ENCODE results near the gene MRPL33. TPM values are rescaled to one million over a fixed set of nuclear protein-coding genes. Genes with fewer than 3 reads are reported as not detected.

MRPL33 gene
- total and polyA plus RNA-seq, 2 of the 13 experiments (the other 11 are each of a cell fraction or from before 2014, with no cell fraction given) = 69.7 to 218 TPM

GRCh38 chr2:27724905-27725701 lies 46.4 kb upstream of the MRPL33 start (continued):
- TF ChIP-seq PBX2 (CRISPR knock-in tag; IDR thresholded peaks at IDR 0.05) (no peak), KDM5B (CRISPR knock-in tag; IDR thresholded peaks at IDR 0.05; ENCODE audit: borderline replicate concordance) (peak; percentile 24; the same call in 1 of the 2 replicates), TERF1 (CRISPR knock-in tag; IDR thresholded peaks at IDR 0.05) (no peak), RFXAP (CRISPR knock-in tag; IDR thresholded peaks at IDR 0.05; ENCODE audit: borderline replicate concordance) (no peak), XRCC5 (optimal IDR thresholded peaks at IDR 0.05; ENCODE audit: low read length) (peak; percentile 47), SNAPC5 (CRISPR knock-in tag; IDR thresholded peaks at IDR 0.05; ENCODE audit: borderline replicate concordance) (no peak), NFE2L1 (CRISPR knock-in tag; IDR thresholded peaks at IDR 0.05; ENCODE audit: borderline replicate concordance) (no peak), ZNF773 (CRISPR knock-in tag; IDR thresholded peaks at IDR 0.05; ENCODE audit: borderline replicate concordance) (no peak), TGIF2 (CRISPR knock-in tag; IDR thresholded peaks at IDR 0.05) (no peak), ZNF280B (CRISPR knock-in tag; IDR thresholded peaks at IDR 0.05; ENCODE audit: borderline replicate concordance) (no peak)
- TF ChIP-seq, protein P1, sequence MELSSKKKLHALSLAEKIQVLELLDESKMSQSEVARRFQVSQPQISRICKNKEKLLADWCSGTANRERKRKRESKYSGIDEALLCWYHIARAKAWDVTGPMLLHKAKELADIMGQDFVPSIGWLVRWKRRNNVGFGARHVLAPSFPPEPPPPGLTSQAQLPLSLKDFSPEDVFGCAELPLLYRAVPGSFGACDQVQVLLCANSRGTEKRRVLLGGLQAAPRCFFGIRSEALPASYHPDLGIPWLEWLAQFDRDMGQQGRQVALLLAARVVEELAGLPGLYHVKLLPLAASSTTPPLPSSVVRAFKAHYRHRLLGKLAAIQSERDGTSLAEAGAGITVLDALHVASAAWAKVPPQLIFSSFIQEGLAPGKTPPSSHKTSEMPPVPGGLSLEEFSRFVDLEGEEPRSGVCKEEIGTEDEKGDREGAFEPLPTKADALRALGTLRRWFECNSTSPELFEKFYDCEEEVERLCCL (CRISPR knock-in tag; IDR thresholded peaks at IDR 0.05; ENCODE audit: borderline replicate concordance) = no peak
- TF ChIP-seq, protein P2, sequence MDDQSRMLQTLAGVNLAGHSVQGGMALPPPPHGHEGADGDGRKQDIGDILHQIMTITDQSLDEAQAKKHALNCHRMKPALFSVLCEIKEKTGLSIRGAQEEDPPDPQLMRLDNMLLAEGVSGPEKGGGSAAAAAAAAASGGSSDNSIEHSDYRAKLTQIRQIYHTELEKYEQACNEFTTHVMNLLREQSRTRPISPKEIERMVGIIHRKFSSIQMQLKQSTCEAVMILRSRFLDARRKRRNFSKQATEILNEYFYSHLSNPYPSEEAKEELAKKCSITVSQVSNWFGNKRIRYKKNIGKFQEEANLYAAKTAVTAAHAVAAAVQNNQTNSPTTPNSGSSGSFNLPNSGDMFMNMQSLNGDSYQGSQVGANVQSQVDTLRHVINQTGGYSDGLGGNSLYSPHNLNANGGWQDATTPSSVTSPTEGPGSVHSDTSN (CRISPR knock-in tag; IDR thresholded peaks at IDR 0.05; ENCODE audit: borderline replicate concordance) = no peak
- TF ChIP-seq, protein P3, sequence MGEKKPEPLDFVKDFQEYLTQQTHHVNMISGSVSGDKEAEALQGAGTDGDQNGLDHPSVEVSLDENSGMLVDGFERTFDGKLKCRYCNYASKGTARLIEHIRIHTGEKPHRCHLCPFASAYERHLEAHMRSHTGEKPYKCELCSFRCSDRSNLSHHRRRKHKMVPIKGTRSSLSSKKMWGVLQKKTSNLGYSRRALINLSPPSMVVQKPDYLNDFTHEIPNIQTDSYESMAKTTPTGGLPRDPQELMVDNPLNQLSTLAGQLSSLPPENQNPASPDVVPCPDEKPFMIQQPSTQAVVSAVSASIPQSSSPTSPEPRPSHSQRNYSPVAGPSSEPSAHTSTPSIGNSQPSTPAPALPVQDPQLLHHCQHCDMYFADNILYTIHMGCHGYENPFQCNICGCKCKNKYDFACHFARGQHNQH (CRISPR knock-in tag; IDR thresholded peaks at IDR 0.05) = peak; percentile 93
